OCI-LY3 (cell line): ENCODE results near the gene TIPIN.

ENCODE experiments used
- CTCF ChIP-seq: fragments of 200-600, 300-600 bp; sonication (generic); IDR thresholded peaks from 2 replicates; pipeline ENCODE4 v1.5.1; 2014; ENCODE audit warnings: antibody characterized with exemption, low read length, low read depth
- EZH2phosphoT487 ChIP-seq: fragments of 200-600 bp; shearing (Covaris generic); IDR thresholded peaks from 2 replicates; pipeline ENCODE4 v1.6.1; 2018; ENCODE audit warnings: antibody characterized with exemption, mixed run types, low read depth

DNA sequence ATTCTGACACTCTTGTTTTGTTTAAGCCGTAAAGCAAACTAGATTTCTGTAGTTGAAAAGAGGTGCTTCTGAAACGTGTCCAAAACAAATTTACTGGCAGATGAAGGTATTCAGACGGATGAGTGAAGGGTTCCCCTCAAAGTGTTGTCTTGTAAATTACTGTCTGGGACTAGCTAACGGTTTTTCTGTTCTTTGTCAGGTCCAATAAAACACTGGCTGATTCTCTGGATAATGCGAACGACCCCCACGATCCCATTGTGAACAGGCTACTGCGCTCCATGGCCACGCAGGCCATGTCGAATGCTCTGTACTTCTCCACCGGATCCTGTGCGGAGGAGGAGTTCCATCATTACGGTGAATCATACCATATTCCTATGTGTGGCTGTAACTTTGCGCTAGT, 27.7 kb downstream of the TIPIN start:
- no peak for TF ChIP-seq CTCF
- no peak for TF ChIP-seq EZH2phosphoT487
